Panc1 (cell line): ENCODE results near the gene TSSK3. TPM values are rescaled to one million over a fixed set of nuclear protein-coding genes. Genes with fewer than 3 reads are reported as not detected.

Experiments
- ATAC-seq: fragments of 200-7000 bp; cut with Tn5 transposase; 2 replicates; pipeline ENCODE4 v1.9.1; 2020; ENCODE audit warnings: mild to moderate bottlenecking, moderate library complexity
- BruUV-seq: library from RNA; stranded (reverse); fragments of 400-500 nt; replicated peaks from 2 replicates; lab custom pipeline; 2021; lab: Mats Ljungman, UMichigan
- CTCF ChIA-PET: fragments of 300-600 bp; sonication (Branson Sonifier 250); formaldehyde crosslinking; loops from one replicate; lab custom pipeline; 2022; ENCODE audit warnings: antibody characterized with exemption; lab: Charles Lee
- POLR2A ChIA-PET: fragments of 300-600 bp; sonication (Branson Sonifier 250); formaldehyde crosslinking; loops from one replicate; lab custom pipeline; 2022; ENCODE audit warnings: antibody characterized with exemption; lab: Charles Lee
- DNase-seq: peaks from one replicate; pipeline ENCODE4 v3.0.0-alpha.2; 2010; ENCODE audit warnings: low read depth, low spot score
- H3K27ac ChIP-seq: 2 replicates; pipeline ENCODE4 v1.5.1; 2011; ENCODE audit warnings: mild to moderate bottlenecking, low read length, inconsistent platforms
- H3K27me3 ChIP-seq: fragments of 200-500 bp; sonication (Bioruptor generic); 2 replicates; pipeline ENCODE4 v1.6.0; 2014; ENCODE audit warnings: low read length, inconsistent platforms; ENCODE audit not compliant: control insufficient read depth, insufficient read depth
- H3K36me3 ChIP-seq: fragments of 200-500 bp; sonication (Bioruptor generic); 2 replicates; pipeline ENCODE4 v1.5.1; 2014; ENCODE audit warnings: inconsistent platforms, mild to moderate bottlenecking, low read length, moderate library complexity; ENCODE audit not compliant: control insufficient read depth, insufficient read depth
- H3K4me1 ChIP-seq: 2 replicates; pipeline ENCODE4 v1.5.1; 2011; ENCODE audit warnings: inconsistent platforms, mild to moderate bottlenecking, low read length, moderate library complexity; ENCODE audit not compliant: control insufficient read depth, insufficient read depth
- H3K4me3 ChIP-seq, 2 experiments: 2 replicates each; pipeline ENCODE4 v1.5.1; 2011 to 2012; ENCODE audit warnings: low read depth in 2 of 2, low read length in 2 of 2, mild to moderate bottlenecking in 2 of 2, inconsistent platforms in 1 of 2, moderate library complexity in 1 of 2
- H3K9me3 ChIP-seq: fragments of 200-500 bp; sonication (Bioruptor generic); 2 replicates; pipeline ENCODE4 v1.5.1; 2014; ENCODE audit warnings: low read depth, mild to moderate bottlenecking, inconsistent platforms, low read length, moderate library complexity; ENCODE audit not compliant: control insufficient read depth, insufficient read depth
- CTCF ChIP-seq: fragments of 450-650 bp; IDR thresholded peaks from 2 replicates; pipeline ENCODE4 v1.5.1; 2017; ENCODE audit warnings: mild to moderate bottlenecking
- POLR2AphosphoS5 ChIP-seq: IDR thresholded peaks from 2 replicates; pipeline ENCODE4 v1.6.1; 2012; ENCODE audit warnings: mild to moderate bottlenecking, low read depth, low read length, moderate library complexity
- REST ChIP-seq, 2 experiments: IDR thresholded peaks; 2 replicates each; pipeline ENCODE4 v1.6.1; 2011 to 2012; ENCODE audit warnings: low read depth in 2 of 2, control low read depth in 1 of 2, low read length in 1 of 2, mild to moderate bottlenecking in 1 of 2, moderate library complexity in 1 of 2; ENCODE audit not compliant: insufficient read depth in 1 of 2
- SIN3A ChIP-seq: IDR thresholded peaks from 2 replicates; pipeline ENCODE4 v1.6.1; 2012; ENCODE audit warnings: low read depth, mild to moderate bottlenecking, low read length, moderate library complexity, borderline replicate concordance; ENCODE audit not compliant: insufficient read depth
- TCF7L2 ChIP-seq: IDR thresholded peaks from 2 replicates; pipeline ENCODE4 v1.6.1; 2011; ENCODE audit warnings: mild to moderate bottlenecking, low read depth, low read length, inconsistent platforms
- in situ Hi-C: cut with HindIII; loops from 2 replicates; pipeline ENCODE4 v1.10.0; 2016; ENCODE audit warnings: low sequenced_read_pairs, low pct_unique_long_range_greater_than_20kb
- intact Hi-C: fragments of 100-400 bp; cut with micrococcal nuclease; formaldehyde crosslinking; loops from one replicate; pipeline ENCODE4 v1.10.0; 2022; ENCODE audit not compliant: unreplicated experiment
- total RNA-seq: library from RNA; stranded (reverse); gene quantifications from one replicate; pipeline ENCODE4 v1.2.1, GENCODE V29; 2021; ENCODE audit not compliant: unreplicated experiment

TSSK3 gene
- total RNA-seq, 1 experiment from 2014 or later = 3.6 TPM

DNA sequence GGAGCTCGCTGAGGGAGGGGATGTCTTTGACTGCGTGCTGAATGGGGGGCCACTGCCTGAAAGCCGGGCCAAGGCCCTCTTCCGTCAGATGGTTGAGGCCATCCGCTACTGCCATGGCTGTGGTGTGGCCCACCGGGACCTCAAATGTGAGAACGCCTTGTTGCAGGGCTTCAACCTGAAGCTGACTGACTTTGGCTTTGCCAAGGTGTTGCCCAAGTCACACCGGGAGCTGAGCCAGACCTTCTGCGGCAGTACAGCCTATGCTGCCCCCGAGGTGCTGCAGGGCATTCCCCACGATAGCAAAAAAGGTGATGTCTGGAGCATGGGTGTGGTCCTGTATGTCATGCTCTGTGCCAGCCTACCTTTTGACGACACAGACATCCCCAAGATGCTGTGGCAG, 1.4 kb downstream of the TSSK3 start:
- ATAC-seq = no peak
- in situ Hi-C loops = no loop called here
- no peaks in the 10 kb centered on the region for H3K36me3 ChIP-seq
- ChIA-PET POLR2A (interaction anchor here (0.6 kb wide), 1 partner anchor 80 kb away, joined by 3 read pairs; no protein-coding TSS in a partner anchor), CTCF (no interaction called here)
- no peak overlapping the region for H3K27ac ChIP-seq
- no peak for TF ChIP-seq CTCF
- TF ChIP-seq TCF7L2 = no peak
- TF ChIP-seq POLR2AphosphoS5 = no peak
- TF ChIP-seq REST (IDR thresholded peaks at IDR 0.05; ENCODE audit: insufficient read depth in 1 of 2, low read depth in 2 of 2, low read length in 1 of 2) = no peak
- no peak for TF ChIP-seq SIN3A
- intact Hi-C loops = no loop called here
- no peaks in the 10 kb centered on the region for H3K4me1 ChIP-seq
- H3K9me3 ChIP-seq = no peaks in the 10 kb centered on the region
- BruUV-seq = no TSS peak
- H3K4me3 ChIP-seq = no peak overlapping the region
- no peak for DNase-seq
- H3K27me3 ChIP-seq = no peaks in the 10 kb centered on the region

- no peaks in the 10 kb centered on the region for H3K36me3 ChIP-seq
- no peaks in the 10 kb centered on the region for H3K9me3 ChIP-seq
- intact Hi-C loops = no loop called here
- ChIA-PET CTCF (no interaction called here), POLR2A (no interaction called here)
- TF ChIP-seq TCF7L2 (no peak), REST (IDR thresholded peaks at IDR 0.05; ENCODE audit: insufficient read depth in 1 of 2, low read depth in 2 of 2, low read length in 1 of 2) (no peak), CTCF (no peak), POLR2AphosphoS5 (no peak), SIN3A (no peak)
- no peaks in the 10 kb centered on the region for H3K4me1 ChIP-seq
- no peaks in the 10 kb centered on the region for H3K27me3 ChIP-seq
- DNase-seq = no peak
- ATAC-seq = no peak
- in situ Hi-C loops = no loop called here
- no peak overlapping the region for H3K27ac ChIP-seq
- TSS peak; percentile 34 for BruUV-seq
- H3K4me3 ChIP-seq = no peak overlapping the region
These were observed 2.5 kb downstream of the TSSK3 start for GRCh38 chr1:32364836-32365235.
